Activated naive CD8-positive, alpha-beta T cell (primary cell): ENCODE measurements around the gene SLC25A22.

Experiments used
- H3K27ac Mint-ChIP-seq: one replicate; pipeline ENCODE4 v1.8.0; 2021; ENCODE audit warnings: mixed read lengths
- H3K27me3 Mint-ChIP-seq: one replicate; pipeline ENCODE4 v1.8.0; 2021; ENCODE audit warnings: mixed read lengths
- H3K36me3 Mint-ChIP-seq: one replicate; pipeline ENCODE4 v1.8.0; 2021; ENCODE audit warnings: mixed read lengths
- H3K4me1 Mint-ChIP-seq: one replicate; pipeline ENCODE4 v1.8.0; 2021; ENCODE audit warnings: low read depth, mixed read lengths
- H3K4me3 Mint-ChIP-seq: one replicate; pipeline ENCODE4 v1.8.0; 2021; ENCODE audit warnings: mild to moderate bottlenecking, mixed read lengths
- H3K9me3 Mint-ChIP-seq: one replicate; pipeline ENCODE4 v1.8.0; 2021; ENCODE audit warnings: low read depth, mixed read lengths

The SLC25A22 gene

GRCh38 chr11:782264-783174 is 15.6 kb downstream of the SLC25A22 start:
- Mint-ChIP-seq H3K4me3 (no peak overlapping the region), H3K9me3 (no peaks in the 10 kb centered on the region), H3K4me1 (peaks cover 15% of the 10 kb centered on the region)

DNA sequence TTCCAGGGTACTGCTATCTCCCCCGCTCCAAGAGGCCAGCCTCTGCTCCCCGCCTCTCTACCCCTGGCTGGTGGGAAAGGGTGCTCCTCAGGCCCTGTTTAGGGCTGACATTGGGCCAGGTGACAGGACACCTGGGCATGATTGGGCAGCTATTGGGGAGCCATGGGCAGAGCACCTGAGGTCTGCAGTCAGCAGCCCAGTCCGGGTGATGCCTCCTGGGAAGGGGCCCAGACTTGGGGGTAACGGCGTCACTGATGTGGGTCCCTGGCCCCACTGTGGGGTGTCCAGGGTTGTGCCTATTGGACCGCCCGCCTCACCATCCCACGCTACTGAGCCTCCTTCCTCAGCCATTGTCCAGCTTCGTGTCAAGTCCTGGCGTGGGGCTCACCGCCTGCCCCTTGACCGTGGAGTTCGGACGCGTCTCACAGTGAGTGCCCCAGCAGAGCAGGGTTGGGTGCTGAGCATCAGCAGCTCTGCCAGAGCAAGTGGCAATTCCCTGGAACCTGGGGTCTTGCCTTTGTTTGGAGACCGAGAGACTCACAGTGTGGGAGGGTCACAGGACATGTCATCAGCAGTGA is 18.0 kb downstream of the SLC25A22 start:
- Mint-ChIP-seq H3K27me3 (no peaks in the 10 kb centered on the region), H3K4me3 (no peak overlapping the region), H3K36me3 (no peaks in the 10 kb centered on the region), H3K4me1 (peaks cover 22% of the 10 kb centered on the region), H3K9me3 (no peaks in the 10 kb centered on the region), H3K27ac (no peak overlapping the region)

More at GRCh38 chr11:782264-783174, 15.6 kb downstream of the SLC25A22 start:
- no peaks in the 10 kb centered on the region for H3K27me3 Mint-ChIP-seq
- no peaks in the 10 kb centered on the region for H3K36me3 Mint-ChIP-seq
- H3K27ac Mint-ChIP-seq: no peak overlapping the region

GRCh38 chr11:778976-779954 is 18.8 kb downstream of the SLC25A22 start:
- Mint-ChIP-seq H3K36me3 (no peaks in the 10 kb centered on the region), H3K4me3 (peak overlapping the region; percentile 32), H3K27ac (no peak overlapping the region), H3K4me1 (peaks cover 26% of the 10 kb centered on the region), H3K27me3 (no peaks in the 10 kb centered on the region), H3K9me3 (no peaks in the 10 kb centered on the region)

GRCh38 chr11:777288-778255 is 20.5 kb downstream of the SLC25A22 start, which contains the start of gene GATD1:
Gene GATD1 (minus strand): TSS chr11:777487. CDS start chr11:777462, 25 bp downstream.
- Mint-ChIP-seq H3K36me3 (no peaks in the 10 kb centered on the region), H3K27ac (peak within 1 kb of the TSS; percentile 82), H3K4me3 (peak within 1 kb of the TSS; percentile 92), H3K4me1 (peaks cover 26% of the 10 kb centered on the region), H3K9me3 (no peaks in the 10 kb centered on the region), H3K27me3 (no peaks in the 10 kb centered on the region)

- Mint-ChIP-seq H3K27ac (peak overlapping the region; percentile 82), H3K4me1 (peaks cover 26% of the 10 kb centered on the region), H3K9me3 (no peaks in the 10 kb centered on the region), H3K36me3 (no peaks in the 10 kb centered on the region), H3K4me3 (peak overlapping the region; percentile 92), H3K27me3 (no peaks in the 10 kb centered on the region)
Observed at GRCh38 chr11:776561-777287, 21.4 kb downstream of the SLC25A22 start.

DNA sequence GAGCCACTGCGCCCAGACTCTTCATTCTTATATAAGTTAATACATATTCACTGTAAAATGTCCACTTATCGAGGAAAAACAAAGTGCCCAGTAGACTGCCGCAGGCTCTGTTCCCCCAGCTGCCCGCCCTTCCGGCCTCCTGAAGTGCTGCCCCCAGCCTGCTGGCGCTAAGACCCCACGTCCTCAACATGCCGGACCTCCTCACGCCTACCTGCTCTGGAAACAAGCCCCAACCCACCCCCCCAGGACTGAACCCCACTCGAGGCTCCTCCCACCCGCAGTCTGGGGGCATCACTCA is 21.9 kb downstream of the SLC25A22 start:
- peak overlapping the region; percentile 92 for H3K4me3 Mint-ChIP-seq

GRCh38 chr11:774873-775592 is 23.0 kb downstream of the SLC25A22 start:
- Mint-ChIP-seq H3K27ac (no peak overlapping the region), H3K4me3 (peak overlapping the region; percentile 77), H3K9me3 (no peaks in the 10 kb centered on the region), H3K27me3 (no peaks in the 10 kb centered on the region), H3K4me1 (peaks cover 23% of the 10 kb centered on the region), H3K36me3 (no peaks in the 10 kb centered on the region)

More for the DNA sequence above, 21.9 kb downstream of the SLC25A22 start:
- H3K36me3 Mint-ChIP-seq: no peaks in the 10 kb centered on the region
- peak overlapping the region; percentile 82 for H3K27ac Mint-ChIP-seq
- H3K4me1 Mint-ChIP-seq: peaks cover 26% of the 10 kb centered on the region
- H3K9me3 Mint-ChIP-seq: no peaks in the 10 kb centered on the region
- no peaks in the 10 kb centered on the region for H3K27me3 Mint-ChIP-seq

DNA sequence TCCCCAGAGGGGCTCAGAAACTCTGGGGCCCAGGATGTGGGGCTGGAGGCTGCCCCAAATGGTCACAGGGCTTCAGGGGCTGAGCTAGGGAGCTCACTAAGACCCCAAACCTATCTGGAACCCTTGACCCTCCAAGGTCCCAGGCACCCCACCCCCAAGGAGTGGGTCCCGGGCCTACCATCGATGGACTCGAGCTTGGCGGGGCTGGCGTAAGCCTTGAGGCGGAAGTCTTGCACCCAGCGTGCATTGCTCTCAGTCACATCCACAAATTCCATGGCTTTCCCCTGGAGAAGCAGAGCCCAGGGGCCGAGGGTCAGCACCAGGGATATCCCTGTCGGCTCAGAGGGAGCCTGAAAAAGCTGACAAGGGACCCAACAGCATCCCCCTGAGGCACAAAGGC is 24.3 kb downstream of the SLC25A22 start:
- Mint-ChIP-seq H3K9me3 (no peaks in the 10 kb centered on the region), H3K4me3 (no peak overlapping the region), H3K27ac (no peak overlapping the region), H3K4me1 (peaks cover 16% of the 10 kb centered on the region), H3K36me3 (no peaks in the 10 kb centered on the region), H3K27me3 (no peaks in the 10 kb centered on the region)

DNA sequence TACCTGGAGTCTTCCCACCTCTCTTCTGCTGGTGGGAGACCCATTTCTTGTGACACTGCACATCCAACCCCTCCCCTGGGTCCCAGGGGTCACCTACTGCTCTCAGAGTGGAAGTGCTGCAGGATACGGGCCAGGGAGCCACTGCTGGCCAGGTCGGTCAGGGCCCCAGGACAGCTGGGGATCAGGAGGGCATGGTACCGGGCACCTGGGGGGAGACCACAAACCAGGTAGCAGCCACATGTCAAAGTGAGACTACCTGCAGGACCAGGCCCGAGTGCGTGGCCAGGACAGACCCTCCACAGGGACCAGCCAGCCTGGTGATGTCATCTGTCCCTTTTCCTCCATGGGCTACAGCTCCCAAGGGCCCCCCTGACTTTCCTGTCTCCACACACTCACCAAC is 24.7 kb downstream of the SLC25A22 start:
- no peaks in the 10 kb centered on the region for H3K27me3 Mint-ChIP-seq
- no peaks in the 10 kb centered on the region for H3K36me3 Mint-ChIP-seq
- H3K9me3 Mint-ChIP-seq: no peaks in the 10 kb centered on the region
- H3K4me3 Mint-ChIP-seq: no peak overlapping the region
- no peak overlapping the region for H3K27ac Mint-ChIP-seq
- H3K4me1 Mint-ChIP-seq: peaks cover 16% of the 10 kb centered on the region

GRCh38 chr11:772429-773390 is 25.4 kb downstream of the SLC25A22 start:
- Mint-ChIP-seq H3K9me3 (no peaks in the 10 kb centered on the region), H3K36me3 (no peaks in the 10 kb centered on the region), H3K4me3 (no peak overlapping the region), H3K27me3 (no peaks in the 10 kb centered on the region), H3K27ac (no peak overlapping the region), H3K4me1 (peaks cover 16% of the 10 kb centered on the region)

GRCh38 chr11:771617-772204 is 26.4 kb downstream of the SLC25A22 start:
- Mint-ChIP-seq H3K27me3 (no peaks in the 10 kb centered on the region), H3K27ac (no peak overlapping the region), H3K4me1 (peaks cover 16% of the 10 kb centered on the region), H3K9me3 (no peaks in the 10 kb centered on the region), H3K4me3 (no peak overlapping the region), H3K36me3 (no peaks in the 10 kb centered on the region)
